Loucy (cell line): ENCODE data around the gene PTPRH.
A peak's percentile ranks its signal among the peaks of the same experiment; 100 is the strongest.
"Not testable (repeated sequence)": the region's sequence is repeated elsewhere in the genome, so short reads cannot be mapped to it uniquely, and the experiment has no call there.

Experiments
- H2AFZ ChIP-seq: fragments of 200-600 bp; sonication (generic); 2 replicates; pipeline ENCODE4 v1.6.0; 2016; ENCODE audit warnings: antibody characterized with exemption, mild to moderate bottlenecking, low read length, moderate library complexity
- H3F3A ChIP-seq: fragments of 200-600 bp; 2 replicates; pipeline ENCODE4 v1.6.0; 2016; ENCODE audit warnings: antibody characterized with exemption, low read depth, mild to moderate bottlenecking
- H3K27me3 ChIP-seq: fragments of 200-600 bp; sonication (generic); 2 replicates; pipeline ENCODE4 v1.6.1; 2014; ENCODE audit warnings: low read length, mild to moderate bottlenecking; ENCODE audit not compliant: insufficient read depth, poor library complexity, severe bottlenecking
- H3K36me3 ChIP-seq: fragments of 200-600 bp; sonication (generic); 2 replicates; pipeline ENCODE4 v1.6.1; 2016; ENCODE audit warnings: low read length; ENCODE audit not compliant: insufficient read depth
- H3K4me1 ChIP-seq: fragments of 200-600 bp; sonication (generic); 2 replicates; pipeline ENCODE4 v1.5.1; 2014; ENCODE audit warnings: low read length, mild to moderate bottlenecking; ENCODE audit not compliant: insufficient read depth, poor library complexity, severe bottlenecking
- H3K4me2 ChIP-seq: fragments of 200-600 bp; sonication (generic); 2 replicates; pipeline ENCODE4 v1.6.0; 2014; ENCODE audit warnings: antibody characterized with exemption, low read length, low read depth, mild to moderate bottlenecking; ENCODE audit not compliant: poor library complexity, severe bottlenecking
- H3K4me3 ChIP-seq: fragments of 200-600 bp; sonication (generic); 2 replicates; pipeline ENCODE4 v1.5.1; 2014; ENCODE audit warnings: low read length, mild to moderate bottlenecking, mixed read lengths; ENCODE audit not compliant: poor library complexity, severe bottlenecking
- H3K79me2 ChIP-seq: fragments of 200-600 bp; sonication (generic); 2 replicates; pipeline ENCODE4 v1.6.1; 2014; ENCODE audit warnings: low read length; ENCODE audit not compliant: insufficient read depth
- H3K9ac ChIP-seq: fragments of 200-600 bp; sonication (generic); 2 replicates; pipeline ENCODE4 v1.6.0; 2014; ENCODE audit warnings: mild to moderate bottlenecking, low read depth, low read length, moderate library complexity; ENCODE audit not compliant: poor library complexity, severe bottlenecking
- H3K9me2 ChIP-seq: fragments of 200-600 bp; sonication (generic); replicated peaks from 2 replicates; pipeline ENCODE4 v1.6.1; 2016; ENCODE audit warnings: low read depth, low read length, mixed read lengths
- H3K9me3 ChIP-seq: fragments of 200-600 bp; sonication (generic); 2 replicates; pipeline ENCODE4 v1.6.1; 2014; ENCODE audit warnings: mild to moderate bottlenecking, antibody characterized with exemption, low read length, low read depth; ENCODE audit not compliant: insufficient read depth
- H4K20me1 ChIP-seq: fragments of 200-600 bp; sonication (generic); 2 replicates; pipeline ENCODE4 v1.6.0; 2014; ENCODE audit warnings: antibody characterized with exemption, low read length, mild to moderate bottlenecking; ENCODE audit not compliant: insufficient read depth, poor library complexity, severe bottlenecking
- CTCF ChIP-seq: fragments of 200-600 bp; sonication (generic); conservative IDR thresholded peaks from 2 replicates; pipeline ENCODE4 v1.5.1; 2014; ENCODE audit warnings: mild to moderate bottlenecking, antibody characterized with exemption, low read length
- EZH2phosphoT487 ChIP-seq: fragments of 200-600 bp; IDR thresholded peaks from 2 replicates; pipeline ENCODE4 v1.6.1; 2018; ENCODE audit warnings: antibody characterized with exemption, mild to moderate bottlenecking, moderate library complexity, borderline replicate concordance

Gene PTPRH

GRCh38 chr19:55156202-55157063, 52.9 kb downstream of the PTPRH start:
- peaks cover 9% of the 10 kb centered on the region for H3F3A ChIP-seq
- no peaks in the 10 kb centered on the region for H3K27me3 ChIP-seq
- TF ChIP-seq CTCF (no peak), EZH2phosphoT487 (no peak)
- H4K20me1 ChIP-seq = no peaks in the 10 kb centered on the region
- H3K4me3 ChIP-seq = no peak overlapping the region
- H3K9me2 ChIP-seq = no peaks in the 10 kb centered on the region
- H3K79me2 ChIP-seq = no peaks in the 10 kb centered on the region
- H3K9ac ChIP-seq = no peak overlapping the region
- H2AFZ ChIP-seq = no peak overlapping the region
- no peaks in the 10 kb centered on the region for H3K9me3 ChIP-seq
- no peak overlapping the region for H3K4me2 ChIP-seq
- peaks cover 21% of the 10 kb centered on the region for H3K4me1 ChIP-seq
- H3K36me3 ChIP-seq = no peaks in the 10 kb centered on the region

- H2AFZ ChIP-seq, H3K36me3 ChIP-seq, H3K9me3 ChIP-seq, H3K79me2 ChIP-seq, H3K9me2 ChIP-seq, H3K4me2 ChIP-seq, H3K4me3 ChIP-seq, H3K27me3 ChIP-seq, H4K20me1 ChIP-seq, H3K9ac ChIP-seq: not testable (repeated sequence)
- H3F3A ChIP-seq = peaks cover 12% of the 10 kb centered on the region
- H3K4me1 ChIP-seq = peaks cover 22% of the 10 kb centered on the region
These were observed 53.5 kb downstream of the PTPRH start for GRCh38 chr19:55155784-55156183.

- Histone ChIP-seq H3K36me3 (no peaks in the 10 kb centered on the region), H3K4me3 (no peak overlapping the region), H3K9me3 (no peaks in the 10 kb centered on the region), H3F3A (peaks cover 12% of the 10 kb centered on the region), H3K27me3 (no peaks in the 10 kb centered on the region), H3K4me2 (peak overlapping the region; percentile 30), H3K9ac (no peak overlapping the region), H3K4me1 (peaks cover 22% of the 10 kb centered on the region), H2AFZ (no peak overlapping the region), H4K20me1 (no peaks in the 10 kb centered on the region), H3K9me2 (no peaks in the 10 kb centered on the region), H3K79me2 (no peaks in the 10 kb centered on the region)
- TF ChIP-seq CTCF (no peak), EZH2phosphoT487 (no peak)
These were observed 55.5 kb downstream of the PTPRH start for GRCh38 chr19:55153652-55154264.
